ENCODE measurements around the gene FSCB. TPM values are rescaled to one million over a fixed set of nuclear protein-coding genes. Genes with fewer than 3 reads are reported as not detected.

FSCB gene
- total RNA-seq, 1 donor from 2014 or later = not detected

DNA sequence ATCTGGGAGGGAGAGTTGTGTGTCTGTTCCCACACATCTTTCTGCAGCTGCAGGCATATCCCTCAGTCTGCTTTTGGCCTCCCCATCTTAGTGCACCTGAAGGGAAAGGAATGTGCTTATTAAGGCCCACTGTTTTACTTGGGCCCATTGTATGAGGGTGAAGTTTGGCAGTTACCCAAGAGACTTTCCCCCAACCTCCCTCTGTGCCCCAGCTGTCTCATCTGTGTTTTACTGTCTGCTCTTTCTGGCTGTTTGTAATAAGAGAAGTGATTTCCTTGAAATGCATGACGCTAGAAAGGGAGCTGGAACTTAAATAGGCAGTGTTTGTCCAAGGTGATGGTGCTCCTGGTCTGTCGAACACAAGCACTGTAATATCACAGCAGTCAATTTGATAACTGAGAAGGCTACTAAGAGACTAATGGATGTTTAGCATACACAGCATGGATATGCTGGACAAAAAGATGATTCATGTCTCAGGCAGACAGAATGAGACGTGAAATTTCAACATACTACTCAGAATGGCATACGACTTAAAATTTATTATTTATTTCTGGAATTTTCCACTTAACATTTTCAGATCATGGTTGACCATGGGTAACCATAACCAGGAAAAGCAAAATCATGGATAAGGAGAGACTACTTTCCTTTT, 43.6 kb downstream of the FSCB start:
- DNase-seq = no peak
- Mint-ChIP-seq H3K27me3 (no peaks in the 10 kb centered on the region), H3K36me3 (ENCODE audit: low read depth) (no peaks in the 10 kb centered on the region), H3K9me3 (peaks cover 4% of the 10 kb centered on the region), H3K4me1 (no peaks in the 10 kb centered on the region), H3K4me3 (no peak overlapping the region), H3K27ac (no peak overlapping the region)
- intact Hi-C loops (cut with micrococcal nuclease) = no loop called here

DNA sequence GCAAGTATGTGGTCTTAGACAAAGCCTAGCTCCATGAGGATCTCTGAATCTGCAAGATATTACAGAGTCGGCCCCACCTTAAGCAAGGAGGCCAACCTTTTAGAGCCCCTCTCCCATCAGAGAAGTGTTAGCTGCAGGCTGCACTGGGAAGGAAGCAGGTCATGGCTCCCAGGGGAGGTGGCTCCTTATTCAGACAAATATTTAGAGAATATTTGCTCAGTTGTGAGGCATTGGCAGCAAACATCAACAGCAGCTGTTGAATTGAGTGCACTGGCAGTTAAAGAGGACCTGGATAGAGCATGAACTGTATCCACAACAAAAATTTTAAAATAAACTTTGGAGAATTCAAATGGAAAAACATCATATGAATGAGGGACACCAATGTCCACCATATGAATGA, 44.7 kb downstream of the FSCB start:
- intact Hi-C loops (cut with micrococcal nuclease) = no loop called here
- H3K27me3 Mint-ChIP-seq = no peaks in the 10 kb centered on the region

DNA sequence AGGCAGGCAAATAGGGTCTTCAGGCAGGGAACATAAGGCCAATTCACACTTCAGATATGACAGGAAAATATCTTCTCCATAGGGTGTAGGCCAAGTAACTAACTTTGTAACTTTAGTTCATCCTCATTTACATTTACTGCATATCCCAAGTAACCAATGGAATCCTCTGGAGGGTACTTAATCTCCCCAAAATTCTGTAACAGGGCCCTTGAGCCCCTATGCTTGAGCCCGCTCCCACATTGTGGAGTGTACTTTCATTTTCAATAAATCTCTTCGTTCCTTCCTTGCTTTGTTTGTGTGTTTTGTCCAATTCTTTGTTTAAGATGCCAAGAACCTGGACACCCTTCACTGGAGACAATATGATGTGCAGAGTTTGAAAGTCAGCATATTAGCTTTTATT, 45.3 kb downstream of the FSCB start:
- no peak for DNase-seq
- Mint-ChIP-seq H3K4me1 (no peaks in the 10 kb centered on the region), H3K9me3 (no peaks in the 10 kb centered on the region), H3K27me3 (no peaks in the 10 kb centered on the region), H3K36me3 (ENCODE audit: low read depth) (no peaks in the 10 kb centered on the region), H3K4me3 (no peak overlapping the region), H3K27ac (no peak overlapping the region)
- intact Hi-C loops (cut with micrococcal nuclease) = no loop called here

More for the DNA sequence above, 44.7 kb downstream of the FSCB start:
- no peaks in the 10 kb centered on the region for H3K9me3 Mint-ChIP-seq
- H3K4me1 Mint-ChIP-seq = no peaks in the 10 kb centered on the region
- no peak overlapping the region for H3K27ac Mint-ChIP-seq
- no peak overlapping the region for H3K4me3 Mint-ChIP-seq
- no peak for DNase-seq
- H3K36me3 Mint-ChIP-seq (ENCODE audit: low read depth) = no peaks in the 10 kb centered on the region
